HepG2 (cell line): ENCODE measurements around the gene FRMD1. TPM values are rescaled to one million over a fixed set of nuclear protein-coding genes. Genes with fewer than 3 reads are reported as not detected.

Experiments
- EZH2 ChIP-seq: conservative IDR thresholded peaks from 2 replicates; pipeline ENCODE4 v1.6.1; 2012; ENCODE audit warnings: mild to moderate bottlenecking, low read depth, low read length, moderate library complexity
- HHEX ChIP-seq: IDR thresholded peaks from 2 replicates; pipeline ENCODE4 v1.6.1; 2016; ENCODE audit warnings: control low read depth
- HNRNPUL1 ChIP-seq: fragments of 200-400 bp; formaldehyde crosslinking; IDR thresholded peaks from 2 replicates; pipeline ENCODE4 v1.6.1; 2017; ENCODE audit warnings: low read depth, mild to moderate bottlenecking, low read length, moderate library complexity
- KDM3A ChIP-seq: IDR thresholded peaks from 2 replicates; pipeline ENCODE4 v1.6.1; 2018; ENCODE audit warnings: low read depth, missing compliant biosample characterization
- NBN ChIP-seq: fragments of 450-650 bp; conservative IDR thresholded peaks from 2 replicates; pipeline ENCODE4 v1.6.1; 2017
- ZBTB8A ChIP-seq: sonication (generic); formaldehyde crosslinking; IDR thresholded peaks from 2 replicates; pipeline ENCODE4 v1.4.0; 2020; ENCODE audit warnings: mild to moderate bottlenecking, low read depth, missing genetic modification reagents, borderline replicate concordance
- ZEB1 ChIP-seq: IDR thresholded peaks from 2 replicates; pipeline ENCODE4 v1.6.1; 2012; ENCODE audit warnings: mild to moderate bottlenecking, low read depth, inconsistent platforms; ENCODE audit not compliant: insufficient replicate concordance
- ZKSCAN8 ChIP-seq: IDR thresholded peaks from 2 replicates; pipeline ENCODE4 v1.6.1; 2016; ENCODE audit warnings: borderline replicate concordance, missing genetic modification reagents, missing compliant biosample characterization
- ZNF20 ChIP-seq: sonication (generic); formaldehyde crosslinking; IDR thresholded peaks from 2 replicates; pipeline ENCODE4 v1.4.0; 2020; ENCODE audit warnings: mild to moderate bottlenecking, moderate library complexity, missing genetic modification reagents
- ZNF263 ChIP-seq: sonication (generic); formaldehyde crosslinking; IDR thresholded peaks from 2 replicates; pipeline ENCODE4 v1.4.0; 2020; ENCODE audit warnings: missing genetic modification reagents
- ZNF557 ChIP-seq: sonication (generic); formaldehyde crosslinking; IDR thresholded peaks from 2 replicates; pipeline ENCODE4 v1.4.0; 2020; ENCODE audit warnings: missing genetic modification reagents
- ZNF7 ChIP-seq: IDR thresholded peaks from 2 replicates; pipeline ENCODE4 v1.6.1; 2016; ENCODE audit warnings: missing biosample characterization, missing genetic modification reagents
- polyA plus RNA-seq, 8 experiments: library from polyadenylated mRNA; depleted of rRNA in 3 of 8; stranded (reverse) in 7 of 8; unstranded in 1 of 8; fragments of >200 nt; fragmentation: Illumina TruSeq in 4 of 8; extraction: Trizol in 4 of 8; gene quantifications; 2 replicates each; pipeline versions ENCODE4 v1.2.1 to v1.2.3, GENCODE V29; 2011 to 2016; ENCODE audit warnings: low read depth in 4 of 8, missing spikeins in 1 of 8, mixed read lengths in 1 of 8; ENCODE audit not compliant: insufficient read depth in 1 of 8
- total RNA-seq, 5 experiments: library from RNA; depleted of rRNA; stranded (reverse); fragments of >200 nt; fragmentation: Illumina TruSeq; extraction: Trizol; gene quantifications; 2 replicates each; pipeline ENCODE4 v1.2.3, GENCODE V29; 2016; ENCODE audit warnings: low read depth in 1 of 5
- TF ChIP-seq, protein P1 (sequence below): sonication (generic); formaldehyde crosslinking; IDR thresholded peaks from 2 replicates; pipeline ENCODE4 v1.4.0; 2020; ENCODE audit warnings: missing genetic modification reagents
- TF ChIP-seq, protein P2 (sequence below): sonication (generic); formaldehyde crosslinking; IDR thresholded peaks from 2 replicates; pipeline ENCODE4 v1.5.0; 2020; ENCODE audit warnings: missing genetic modification reagents, mild to moderate bottlenecking, borderline replicate concordance
- TF ChIP-seq, protein P3 (sequence below): sonication (generic); formaldehyde crosslinking; IDR thresholded peaks from 2 replicates; pipeline ENCODE4 v1.4.0; 2020; ENCODE audit warnings: mild to moderate bottlenecking, missing genetic modification reagents
- TF ChIP-seq, protein P4 (sequence below): sonication (generic); formaldehyde crosslinking; IDR thresholded peaks from 2 replicates; pipeline ENCODE4 v1.5.0; 2020; ENCODE audit warnings: mild to moderate bottlenecking, missing genetic modification reagents, borderline replicate concordance
- TF ChIP-seq, protein P5 (sequence below): sonication (generic); formaldehyde crosslinking; IDR thresholded peaks from 2 replicates; pipeline ENCODE4 v1.5.1; 2020; ENCODE audit warnings: mild to moderate bottlenecking, missing genetic modification reagents

FRMD1 gene
- total and polyA plus RNA-seq, 2 of the 13 experiments (the other 11 are each of a cell fraction or from before 2014, with no cell fraction given) = 0.01 TPM; not detected in 1

DNA sequence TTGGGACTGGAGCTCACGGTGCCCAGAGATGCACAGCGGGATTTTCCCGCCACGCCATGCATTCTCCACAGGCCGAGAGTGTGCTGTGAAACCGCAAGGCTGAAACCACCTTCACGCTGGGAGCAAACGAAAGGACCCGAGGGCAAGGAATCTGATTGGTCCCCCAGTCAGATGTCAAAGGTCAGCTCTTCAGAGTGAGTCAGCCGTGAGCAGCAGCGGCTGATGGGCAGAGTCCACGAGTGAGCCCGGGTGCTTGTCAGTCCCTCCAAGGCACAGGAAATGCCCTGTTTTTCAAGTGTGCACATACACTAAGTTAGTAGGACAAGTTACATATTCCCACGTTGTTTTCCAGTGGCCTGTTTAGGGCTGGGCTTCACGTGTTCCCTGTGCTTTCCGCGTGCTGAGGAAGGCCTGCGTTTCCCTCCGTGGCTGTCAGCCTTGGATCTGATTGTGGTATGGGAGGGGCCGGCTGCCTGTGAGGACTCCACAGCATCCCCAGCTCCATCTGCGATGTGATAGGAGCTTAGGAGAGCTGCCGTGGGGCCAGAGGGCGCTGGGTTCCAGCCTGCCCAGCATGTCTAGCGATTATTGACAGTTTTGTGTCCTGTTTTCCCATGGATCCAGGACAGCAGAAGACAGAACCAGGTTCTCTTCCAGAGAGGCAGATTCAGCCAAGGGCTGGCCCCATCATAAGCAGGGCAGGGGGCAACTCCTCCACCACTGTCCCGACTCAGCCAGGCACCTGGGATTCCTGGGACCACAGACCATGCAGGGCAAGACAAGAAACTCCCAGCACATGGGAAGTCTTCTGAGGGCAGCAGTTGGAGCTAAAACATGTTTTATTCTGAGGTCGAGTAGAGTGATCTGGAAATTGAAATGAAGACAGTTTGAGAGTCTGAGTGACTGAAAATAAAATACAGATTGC is 38.2 kb upstream of the FRMD1 start (continued):
- TF ChIP-seq, protein P1, sequence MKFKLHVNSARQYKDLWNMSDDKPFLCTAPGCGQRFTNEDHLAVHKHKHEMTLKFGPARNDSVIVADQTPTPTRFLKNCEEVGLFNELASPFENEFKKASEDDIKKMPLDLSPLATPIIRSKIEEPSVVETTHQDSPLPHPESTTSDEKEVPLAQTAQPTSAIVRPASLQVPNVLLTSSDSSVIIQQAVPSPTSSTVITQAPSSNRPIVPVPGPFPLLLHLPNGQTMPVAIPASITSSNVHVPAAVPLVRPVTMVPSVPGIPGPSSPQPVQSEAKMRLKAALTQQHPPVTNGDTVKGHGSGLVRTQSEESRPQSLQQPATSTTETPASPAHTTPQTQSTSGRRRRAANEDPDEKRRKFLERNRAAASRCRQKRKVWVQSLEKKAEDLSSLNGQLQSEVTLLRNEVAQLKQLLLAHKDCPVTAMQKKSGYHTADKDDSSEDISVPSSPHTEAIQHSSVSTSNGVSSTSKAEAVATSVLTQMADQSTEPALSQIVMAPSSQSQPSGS (CRISPR knock-in tag) = 0 out of 2 replicates have a peak, but pooled peaks have one; percentile 37
- TF ChIP-seq HNRNPUL1 = no peak
- no peak for TF ChIP-seq ZNF20 (CRISPR knock-in tag)
- TF ChIP-seq, protein P2, sequence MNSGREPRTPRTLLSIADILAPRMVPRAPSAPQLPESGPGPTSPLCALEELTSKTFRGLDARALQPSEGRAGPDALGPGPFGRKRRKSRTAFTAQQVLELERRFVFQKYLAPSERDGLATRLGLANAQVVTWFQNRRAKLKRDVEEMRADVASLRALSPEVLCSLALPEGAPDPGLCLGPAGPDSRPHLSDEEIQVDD (CRISPR knock-in tag) = no peak
- no peak for TF ChIP-seq NBN
- TF ChIP-seq, protein P3, sequence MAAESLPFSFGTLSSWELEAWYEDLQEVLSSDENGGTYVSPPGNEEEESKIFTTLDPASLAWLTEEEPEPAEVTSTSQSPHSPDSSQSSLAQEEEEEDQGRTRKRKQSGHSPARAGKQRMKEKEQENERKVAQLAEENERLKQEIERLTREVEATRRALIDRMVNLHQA = no peak
- peak; percentile 16; the same call in 1 of the 2 replicates for TF ChIP-seq ZNF263 (CRISPR knock-in tag)
- TF ChIP-seq ZEB1 = no peak
- TF ChIP-seq, protein P4, sequence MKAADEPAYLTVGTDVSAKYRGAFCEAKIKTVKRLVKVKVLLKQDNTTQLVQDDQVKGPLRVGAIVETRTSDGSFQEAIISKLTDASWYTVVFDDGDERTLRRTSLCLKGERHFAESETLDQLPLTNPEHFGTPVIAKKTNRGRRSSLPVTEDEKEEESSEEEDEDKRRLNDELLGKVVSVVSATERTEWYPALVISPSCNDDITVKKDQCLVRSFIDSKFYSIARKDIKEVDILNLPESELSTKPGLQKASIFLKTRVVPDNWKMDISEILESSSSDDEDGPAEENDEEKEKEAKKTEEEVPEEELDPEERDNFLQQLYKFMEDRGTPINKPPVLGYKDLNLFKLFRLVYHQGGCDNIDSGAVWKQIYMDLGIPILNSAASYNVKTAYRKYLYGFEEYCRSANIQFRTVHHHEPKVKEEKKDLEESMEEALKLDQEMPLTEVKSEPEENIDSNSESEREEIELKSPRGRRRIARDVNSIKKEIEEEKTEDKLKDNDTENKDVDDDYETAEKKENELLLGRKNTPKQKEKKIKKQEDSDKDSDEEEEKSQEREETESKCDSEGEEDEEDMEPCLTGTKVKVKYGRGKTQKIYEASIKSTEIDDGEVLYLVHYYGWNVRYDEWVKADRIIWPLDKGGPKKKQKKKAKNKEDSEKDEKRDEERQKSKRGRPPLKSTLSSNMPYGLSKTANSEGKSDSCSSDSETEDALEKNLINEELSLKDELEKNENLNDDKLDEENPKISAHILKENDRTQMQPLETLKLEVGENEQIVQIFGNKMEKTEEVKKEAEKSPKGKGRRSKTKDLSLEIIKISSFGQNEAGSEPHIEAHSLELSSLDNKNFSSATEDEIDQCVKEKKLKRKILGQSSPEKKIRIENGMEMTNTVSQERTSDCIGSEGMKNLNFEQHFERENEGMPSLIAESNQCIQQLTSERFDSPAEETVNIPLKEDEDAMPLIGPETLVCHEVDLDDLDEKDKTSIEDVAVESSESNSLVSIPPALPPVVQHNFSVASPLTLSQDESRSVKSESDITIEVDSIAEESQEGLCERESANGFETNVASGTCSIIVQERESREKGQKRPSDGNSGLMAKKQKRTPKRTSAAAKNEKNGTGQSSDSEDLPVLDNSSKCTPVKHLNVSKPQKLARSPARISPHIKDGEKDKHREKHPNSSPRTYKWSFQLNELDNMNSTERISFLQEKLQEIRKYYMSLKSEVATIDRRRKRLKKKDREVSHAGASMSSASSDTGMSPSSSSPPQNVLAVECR (CRISPR knock-in tag) = peak; percentile 27; the same call in 1 of the 2 replicates
- no peak for TF ChIP-seq ZNF557 (CRISPR knock-in tag)
- no peak for TF ChIP-seq EZH2
- no peak for TF ChIP-seq KDM3A
- no peak for TF ChIP-seq ZKSCAN8 (CRISPR knock-in tag)
- no peak for TF ChIP-seq ZNF7 (CRISPR knock-in tag)
- TF ChIP-seq, protein P5, sequence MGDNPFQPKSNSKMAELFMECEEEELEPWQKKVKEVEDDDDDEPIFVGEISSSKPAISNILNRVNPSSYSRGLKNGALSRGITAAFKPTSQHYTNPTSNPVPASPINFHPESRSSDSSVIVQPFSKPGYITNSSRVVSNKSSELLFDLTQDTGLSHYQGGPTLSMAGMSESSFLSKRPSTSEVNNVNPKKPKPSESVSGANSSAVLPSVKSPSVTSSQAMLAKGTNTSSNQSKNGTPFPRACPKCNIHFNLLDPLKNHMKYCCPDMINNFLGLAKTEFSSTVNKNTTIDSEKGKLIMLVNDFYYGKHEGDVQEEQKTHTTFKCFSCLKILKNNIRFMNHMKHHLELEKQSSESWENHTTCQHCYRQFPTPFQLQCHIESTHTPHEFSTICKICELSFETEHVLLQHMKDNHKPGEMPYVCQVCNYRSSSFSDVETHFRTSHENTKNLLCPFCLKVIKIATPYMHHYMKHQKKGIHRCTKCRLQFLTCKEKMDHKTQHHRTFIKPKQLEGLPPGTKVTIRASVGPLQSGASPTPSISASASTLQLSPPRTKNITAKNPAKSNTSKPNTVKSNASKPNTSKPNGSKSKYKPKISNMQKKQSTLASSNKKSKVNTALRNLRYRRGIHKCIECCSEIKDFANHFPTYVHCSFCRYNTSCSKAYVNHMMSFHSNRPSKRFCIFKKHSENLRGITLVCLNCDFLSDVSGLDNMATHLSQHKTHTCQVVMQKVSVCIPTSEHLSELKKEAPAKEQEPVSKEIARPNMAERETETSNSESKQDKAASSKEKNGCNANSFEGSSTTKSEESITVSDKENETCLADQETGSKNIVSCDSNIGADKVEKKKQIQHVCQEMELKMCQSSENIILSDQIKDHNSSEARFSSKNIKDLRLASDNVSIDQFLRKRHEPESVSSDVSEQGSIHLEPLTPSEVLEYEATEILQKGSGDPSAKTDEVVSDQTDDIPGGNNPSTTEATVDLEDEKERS (CRISPR knock-in tag) = 0 out of 2 replicates have a peak, but pooled peaks have one; percentile 73
- TF ChIP-seq ZBTB8A = no peak
- TF ChIP-seq HHEX (CRISPR knock-in tag) = no peak
